DMS53 (cell line): ENCODE measurements around the gene MAB21L2.
"Not testable (repeated sequence)": the region's sequence is repeated elsewhere in the genome, so short reads cannot be mapped to it uniquely, and the experiment has no call there.

ENCODE experiments used
- DNase-seq: peaks from one replicate; lab custom pipeline; 2025; lab: John Stamatoyannopoulos, UW

The MAB21L2 gene

GRCh38 chr4:150582146-150582872, at the start of gene MAB21L2:
Gene MAB21L2 (plus strand): TSS chr4:150582151. CDS start chr4:150583030, 879 bp downstream.
- no peak for DNase-seq

DNA sequence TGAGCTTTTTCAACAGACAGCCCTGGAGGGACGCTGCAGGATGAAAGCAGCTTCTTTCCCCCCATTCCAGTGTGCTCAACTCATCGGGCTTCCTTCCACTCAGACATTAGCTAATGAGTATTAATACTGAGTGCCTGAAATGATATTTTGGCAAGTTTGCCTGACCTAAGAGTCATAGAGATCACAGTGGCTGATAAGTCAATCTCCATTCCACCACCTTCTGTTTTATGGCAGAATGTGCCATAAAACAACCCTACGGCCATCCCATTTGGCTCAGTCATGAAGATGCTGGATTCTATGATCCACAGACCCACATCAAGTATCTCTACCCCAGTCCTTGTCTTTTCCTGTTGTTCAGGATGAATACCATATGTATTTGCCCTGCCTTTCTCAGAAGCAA, 48.3 kb upstream of the MAB21L2 start:
- no peak for DNase-seq

- DNase-seq = no peak
Measured at GRCh38 chr4:150534818-150535217, 47.1 kb upstream of the MAB21L2 start.

GRCh38 chr4:150537911-150538310, 44.0 kb upstream of the MAB21L2 start:
- not testable (repeated sequence) for DNase-seq

- no peak for DNase-seq
Measured at GRCh38 chr4:150540536-150540935, 41.4 kb upstream of the MAB21L2 start.

DNA sequence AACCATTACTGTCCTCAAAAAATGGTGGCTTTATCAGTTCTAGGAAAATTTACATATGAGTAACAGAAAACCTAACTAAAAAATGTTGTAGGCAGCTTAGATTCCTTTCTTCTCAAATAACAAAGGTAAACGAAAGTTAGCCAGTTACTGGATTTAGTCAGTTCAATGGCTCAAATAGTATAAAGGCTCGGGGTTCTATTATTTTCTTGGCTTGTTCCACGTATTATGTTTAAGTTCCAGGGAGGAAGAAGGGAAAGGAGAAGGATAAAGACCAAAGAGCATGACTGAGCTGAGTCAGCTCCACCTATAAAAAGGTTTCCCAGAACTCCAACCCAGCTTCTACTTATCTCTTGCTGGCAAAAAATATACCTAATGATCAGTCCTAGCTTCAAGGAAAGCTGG, 41.0 kb upstream of the MAB21L2 start:
- DNase-seq = no peak

GRCh38 chr4:150541681-150542080, 40.3 kb upstream of the MAB21L2 start:
- no peak for DNase-seq

DNA sequence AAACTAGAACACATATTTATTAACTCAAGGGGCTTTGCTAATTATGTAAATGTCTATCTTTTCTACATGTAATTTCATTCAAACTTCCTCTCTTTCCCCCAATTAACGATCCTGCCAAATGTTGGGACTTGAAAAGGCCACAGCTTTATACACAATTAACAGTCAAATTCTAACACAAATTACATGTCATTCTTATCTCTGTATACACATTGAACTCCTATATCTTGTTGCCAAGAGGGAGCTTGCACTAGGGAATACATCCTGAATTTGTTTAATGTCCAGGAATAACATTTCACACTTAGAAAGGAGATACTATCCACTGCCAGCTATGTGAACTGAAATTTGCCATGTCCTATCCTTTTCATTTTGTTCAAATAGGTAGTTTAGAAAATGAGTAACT, 38.9 kb upstream of the MAB21L2 start:
- DNase-seq = no peak

DNA sequence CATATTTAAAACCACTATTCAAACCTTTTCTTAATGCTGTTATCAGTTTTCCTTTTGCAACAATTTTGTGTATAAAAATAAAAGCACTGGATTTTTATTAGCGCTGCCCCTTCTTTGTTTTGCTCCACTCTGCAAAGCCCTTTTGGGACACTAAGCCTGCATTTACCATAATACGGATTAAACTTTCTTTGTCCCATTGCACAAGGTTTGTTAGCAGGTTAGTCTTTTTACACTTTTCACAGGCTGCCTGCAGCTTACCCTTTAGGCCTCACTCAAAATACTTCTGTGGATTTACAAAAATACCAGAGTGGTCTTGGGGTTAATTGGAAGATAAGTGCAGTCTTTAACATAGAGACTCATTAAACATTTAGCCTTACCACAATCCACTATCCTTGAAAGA, 35.7 kb upstream of the MAB21L2 start:
- no peak for DNase-seq

DNA sequence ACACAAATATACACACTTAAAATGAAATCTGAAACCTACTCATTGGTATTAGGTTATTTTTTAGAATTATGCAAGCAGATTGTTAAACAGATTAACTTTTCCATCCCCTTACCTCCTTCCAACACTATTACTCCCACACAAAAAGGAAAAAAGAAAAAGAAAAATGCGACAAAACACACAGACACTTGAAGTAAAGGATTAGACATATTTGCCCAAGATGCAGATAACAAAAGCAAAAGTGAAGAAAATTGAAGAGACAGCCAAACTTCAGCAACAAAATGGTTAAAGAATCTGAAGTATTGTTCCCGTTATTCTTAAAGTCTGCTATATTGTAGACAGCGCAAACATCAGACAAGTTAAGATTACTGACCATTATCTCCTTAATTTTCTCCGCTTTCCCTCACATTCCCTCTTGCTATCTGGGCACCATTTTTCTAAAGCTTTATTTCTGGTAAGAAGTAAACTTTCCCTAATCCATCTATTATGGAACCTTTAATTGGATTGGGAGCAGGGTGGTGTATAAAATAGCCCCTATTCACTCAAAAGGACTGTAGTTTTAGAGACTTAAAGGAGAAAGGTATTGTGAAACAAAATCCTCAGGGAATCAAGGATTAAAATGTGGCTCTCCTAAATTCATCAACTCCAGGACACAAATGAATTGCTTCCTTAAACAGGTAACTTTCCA, 34.7 kb upstream of the MAB21L2 start:
- DNase-seq = no peak

GRCh38 chr4:150557811-150558210, 24.1 kb upstream of the MAB21L2 start:
- peak; percentile 19 for DNase-seq

DNA sequence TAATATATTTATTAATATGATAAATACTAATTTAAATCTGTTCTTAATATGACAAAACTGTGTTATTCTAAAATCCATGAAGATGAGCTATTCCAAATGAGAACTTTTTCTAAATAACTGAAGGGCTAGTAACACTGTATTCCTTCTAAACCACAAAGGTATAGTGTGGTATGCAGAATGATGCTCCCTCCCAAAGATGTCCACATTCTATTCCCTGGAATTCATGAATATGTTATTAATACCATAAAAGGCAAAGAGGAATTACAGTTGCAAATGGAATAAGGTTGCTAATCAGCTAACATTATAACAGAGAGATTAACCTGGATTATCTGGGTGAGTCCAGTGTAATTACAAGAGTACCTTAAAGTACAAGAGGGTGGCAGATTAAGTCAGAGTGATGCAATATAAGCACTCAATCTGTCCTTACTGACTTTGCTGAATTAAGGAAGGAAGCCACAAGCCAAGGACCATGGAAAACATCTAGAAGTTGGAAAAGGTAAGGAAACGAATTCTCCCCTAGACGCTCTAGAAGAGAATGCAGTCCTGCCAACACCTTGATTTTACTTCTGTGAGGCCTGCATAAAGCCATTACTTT, 20.7 kb upstream of the MAB21L2 start:
- no peak for DNase-seq

DNA sequence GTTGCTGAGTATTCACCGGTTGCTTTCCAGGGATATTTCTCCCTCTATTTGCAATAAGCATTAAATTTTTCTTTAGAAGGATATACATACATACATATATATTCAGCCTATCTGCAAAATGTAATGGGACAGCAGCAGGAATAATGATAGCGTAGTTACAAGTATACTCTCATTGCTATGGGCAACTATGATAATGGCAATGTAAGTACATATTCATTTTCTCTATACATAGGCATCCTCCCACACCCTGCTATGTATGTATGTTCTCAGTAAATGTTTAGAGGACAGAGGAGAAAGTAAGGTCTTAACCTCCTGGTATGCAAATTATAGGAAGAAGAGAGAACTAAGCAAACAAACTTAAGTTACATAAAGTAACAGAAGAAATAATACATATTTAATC, 19.7 kb upstream of the MAB21L2 start:
- no peak for DNase-seq

DNA sequence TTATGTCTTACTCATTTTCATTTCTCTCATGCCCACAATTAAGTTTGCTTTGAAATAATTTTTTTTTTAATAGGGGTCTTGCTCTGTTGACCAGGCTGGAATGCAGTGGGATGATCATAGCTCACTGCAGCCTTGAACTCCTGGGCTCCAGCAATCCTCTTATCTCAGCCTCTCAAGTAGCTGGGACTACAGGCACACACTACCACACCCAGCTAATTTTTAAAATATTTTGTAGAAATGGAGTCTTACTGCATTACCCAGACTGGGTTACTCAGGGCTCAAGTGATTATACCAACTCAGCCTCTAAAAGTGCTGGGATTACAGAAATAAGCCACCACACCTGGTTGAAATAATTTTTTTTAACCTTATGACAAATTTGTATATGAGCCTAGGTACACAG, 19.2 kb upstream of the MAB21L2 start:
- no peak for DNase-seq

- DNase-seq = not testable (repeated sequence)
Measured at GRCh38 chr4:150564967-150565366, 17.0 kb upstream of the MAB21L2 start.

GRCh38 chr4:150567070-150567469, 14.9 kb upstream of the MAB21L2 start:
- DNase-seq = no peak

- DNase-seq = peak; percentile 94
Measured at GRCh38 chr4:150569384-150569987, 12.5 kb upstream of the MAB21L2 start.

DNA sequence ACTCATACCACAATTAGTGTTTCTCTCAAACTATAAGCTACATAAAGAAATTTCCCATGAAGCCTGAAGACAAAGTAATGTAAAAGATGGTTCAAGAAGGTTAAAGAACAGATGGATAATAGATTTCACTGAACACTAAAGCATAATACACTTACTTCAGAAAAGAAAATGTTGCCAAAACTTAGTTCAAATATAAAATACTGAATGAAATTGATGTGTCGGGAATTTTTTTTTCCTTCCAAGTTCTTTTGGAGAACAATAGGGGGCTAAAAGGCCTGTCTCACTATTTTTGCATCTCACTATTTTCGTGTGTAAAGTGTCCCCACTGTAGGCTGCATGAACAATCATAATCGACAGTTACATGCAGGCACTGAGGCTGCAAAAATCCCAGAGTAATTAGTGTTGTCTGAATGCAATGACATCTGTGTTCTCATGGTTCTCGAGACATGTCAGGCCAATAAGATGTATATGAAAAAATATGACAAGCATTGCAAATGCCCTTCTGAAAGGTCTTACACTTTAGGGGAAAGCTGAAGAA, 11.9 kb upstream of the MAB21L2 start:
- peak; percentile 10 for DNase-seq

- DNase-seq = peak; percentile 66
Measured at GRCh38 chr4:150570862-150571261, 11.1 kb upstream of the MAB21L2 start.

DNA sequence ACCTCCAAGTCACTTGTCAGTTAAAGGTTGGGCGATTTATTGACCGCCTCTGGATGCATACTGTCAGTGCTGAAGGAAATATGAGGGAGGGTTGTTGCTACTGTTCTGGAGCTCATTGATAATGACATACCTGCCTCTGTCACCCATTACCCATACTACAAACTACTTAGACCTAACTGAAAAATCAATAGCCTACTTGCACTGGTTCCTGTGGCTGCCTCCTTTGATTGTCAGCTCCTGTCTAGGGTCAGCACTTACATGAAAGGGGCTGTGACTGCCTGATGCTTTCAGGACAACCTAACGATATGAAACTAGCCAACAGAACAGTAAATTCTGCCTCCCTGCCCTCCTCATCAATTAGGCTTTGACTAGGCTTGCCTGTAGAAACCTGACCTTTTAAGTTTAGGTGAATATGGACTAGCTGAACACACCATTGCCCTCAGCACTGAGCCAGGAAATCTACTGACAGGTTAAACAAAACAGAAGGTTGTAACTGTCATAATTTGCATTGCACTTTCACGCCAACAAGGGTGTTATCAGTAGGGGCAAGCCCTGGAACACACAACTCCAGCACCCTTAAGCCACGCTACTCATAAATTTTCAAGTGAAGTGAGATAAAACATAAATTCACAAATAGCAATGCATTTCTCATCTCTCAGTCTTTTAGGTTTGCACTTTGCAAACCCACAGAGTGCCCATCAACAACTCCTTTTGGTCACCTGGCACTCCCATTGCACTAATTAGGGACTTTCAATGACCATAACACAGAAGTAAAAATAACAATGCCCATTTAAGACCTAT, 9.0 kb upstream of the MAB21L2 start:
- no peak for DNase-seq

DNA sequence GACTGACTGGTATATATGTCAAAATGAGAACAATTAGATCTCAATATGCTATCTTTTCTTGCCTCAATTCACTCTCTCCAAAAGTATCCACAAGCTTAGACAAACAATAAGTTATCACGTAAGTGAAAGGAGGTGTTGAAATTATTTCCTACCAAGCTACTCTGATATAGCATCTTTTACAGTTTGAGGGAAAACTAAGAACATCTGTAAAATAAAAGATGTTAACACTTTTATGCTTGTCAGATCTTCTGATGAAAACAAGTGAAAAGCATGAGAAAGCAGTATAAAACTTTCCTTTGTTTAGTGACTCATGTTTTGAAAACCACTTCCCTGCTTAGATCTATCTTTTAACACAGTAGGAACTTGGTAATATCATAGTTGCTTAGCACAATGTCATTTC, 8.4 kb upstream of the MAB21L2 start:
- DNase-seq = peak; percentile 10

GRCh38 chr4:150574678-150575077, 7.3 kb upstream of the MAB21L2 start:
- DNase-seq = peak; percentile 1
